SH-SY5Y (cell line): ENCODE data around the gene CYS1.

Experiments
- GATA2 ChIP-seq: IDR thresholded peaks from 2 replicates; pipeline ENCODE4 v1.6.1; 2011; ENCODE audit warnings: mild to moderate bottlenecking, low read depth, low read length
- GATA3 ChIP-seq: IDR thresholded peaks from 2 replicates; pipeline ENCODE4 v1.6.1; 2011; ENCODE audit warnings: low read depth, mild to moderate bottlenecking, low read length, moderate library complexity

DNA sequence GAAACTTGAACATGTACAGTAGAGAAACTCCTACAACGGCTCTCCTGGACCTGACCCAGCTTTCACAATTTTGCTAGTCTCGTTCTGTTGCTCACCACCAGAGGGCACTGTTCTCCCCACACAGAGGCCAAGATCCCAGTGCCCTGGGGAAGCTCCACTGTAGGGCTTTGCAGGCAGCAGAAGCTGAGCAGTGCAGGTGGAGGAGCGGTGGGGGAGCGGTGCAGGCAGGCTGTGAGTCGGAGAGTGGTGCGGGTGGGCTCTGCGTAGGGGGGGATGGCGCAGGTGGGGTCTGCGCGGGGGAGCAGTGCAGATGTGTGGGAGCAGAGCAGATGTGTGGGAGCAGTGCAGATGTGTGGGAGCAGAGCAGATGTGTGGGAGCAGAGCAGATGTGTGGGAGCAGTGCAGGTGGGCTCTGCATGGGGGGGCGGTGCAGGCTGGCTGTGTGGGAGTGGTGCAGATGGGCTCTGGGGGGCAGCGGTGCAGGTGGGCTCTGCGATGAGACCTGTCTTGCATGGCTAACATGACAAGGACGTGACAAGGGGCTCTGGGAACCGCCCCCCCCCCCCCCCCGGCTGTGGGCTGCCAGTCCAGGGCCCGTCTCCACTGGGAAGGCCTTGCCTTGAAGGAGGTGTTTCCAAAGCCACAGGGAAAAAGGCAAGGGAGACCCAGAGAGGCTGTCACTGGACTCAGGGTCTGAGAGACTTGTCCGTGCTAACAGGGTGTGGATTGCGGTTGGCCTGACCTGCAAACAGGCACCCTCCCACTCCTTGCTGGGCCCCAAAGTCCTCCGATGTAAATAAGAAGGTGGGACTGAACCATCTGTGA is 7.3 kb downstream of the CYS1 start:
- TF ChIP-seq GATA2, result no peak
- no peak for TF ChIP-seq GATA3
